ENCODE results near the gene BCAR3. TPM values are rescaled to one million over a fixed set of nuclear protein-coding genes. Genes with fewer than 3 reads are reported as not detected.
A peak's percentile ranks its signal among the peaks of the same experiment; 100 is the strongest.

BCAR3 gene
- total and polyA plus RNA-seq, 2 experiments from 2014 or later = 22.6 to 23.7 TPM

DNA sequence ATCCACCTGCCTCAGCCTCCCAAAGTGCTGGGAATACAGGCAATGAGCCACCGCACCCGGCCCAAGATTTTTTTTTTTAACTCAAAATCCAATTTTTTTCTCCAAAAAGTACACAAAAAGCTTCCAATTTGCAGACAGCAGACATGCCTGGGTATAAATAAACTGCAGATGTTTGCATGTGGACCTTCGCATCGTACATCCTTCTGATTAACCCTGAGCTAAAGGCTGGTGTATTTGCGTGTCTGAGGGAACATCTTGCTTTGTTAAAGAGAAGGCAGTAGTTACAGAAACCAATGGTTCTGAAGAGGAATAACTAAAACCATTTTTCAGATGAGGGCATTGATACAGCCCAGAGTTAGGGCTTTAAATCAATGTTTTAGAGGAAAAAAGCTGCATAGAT lies 12.7 kb downstream of the BCAR3 start:
- Histone ChIP-seq H3K36me3 (replicated peaks; ENCODE audit: insufficient read depth, low read depth) (no peaks in the 10 kb centered on the region), H4K20me1 (ENCODE audit: insufficient read depth, poor library complexity, severe bottlenecking) (no peaks in the 10 kb centered on the region), H3K27me3 (no peaks in the 10 kb centered on the region), H3K4me1 (ENCODE audit: insufficient read depth) (peaks cover 82% of the 10 kb centered on the region), H3K27ac (no peak overlapping the region), H3K9me3 (ENCODE audit: low read depth) (no peaks in the 10 kb centered on the region), H3K79me2 (peaks cover 20% of the 10 kb centered on the region), H2AFZ (no peak overlapping the region), H3K4me3 (no peak overlapping the region), H3K4me2 (no peak overlapping the region), H3K9me2 (replicated peaks; ENCODE audit: insufficient read depth) (no peaks in the 10 kb centered on the region)
- TF ChIP-seq, protein P1, sequence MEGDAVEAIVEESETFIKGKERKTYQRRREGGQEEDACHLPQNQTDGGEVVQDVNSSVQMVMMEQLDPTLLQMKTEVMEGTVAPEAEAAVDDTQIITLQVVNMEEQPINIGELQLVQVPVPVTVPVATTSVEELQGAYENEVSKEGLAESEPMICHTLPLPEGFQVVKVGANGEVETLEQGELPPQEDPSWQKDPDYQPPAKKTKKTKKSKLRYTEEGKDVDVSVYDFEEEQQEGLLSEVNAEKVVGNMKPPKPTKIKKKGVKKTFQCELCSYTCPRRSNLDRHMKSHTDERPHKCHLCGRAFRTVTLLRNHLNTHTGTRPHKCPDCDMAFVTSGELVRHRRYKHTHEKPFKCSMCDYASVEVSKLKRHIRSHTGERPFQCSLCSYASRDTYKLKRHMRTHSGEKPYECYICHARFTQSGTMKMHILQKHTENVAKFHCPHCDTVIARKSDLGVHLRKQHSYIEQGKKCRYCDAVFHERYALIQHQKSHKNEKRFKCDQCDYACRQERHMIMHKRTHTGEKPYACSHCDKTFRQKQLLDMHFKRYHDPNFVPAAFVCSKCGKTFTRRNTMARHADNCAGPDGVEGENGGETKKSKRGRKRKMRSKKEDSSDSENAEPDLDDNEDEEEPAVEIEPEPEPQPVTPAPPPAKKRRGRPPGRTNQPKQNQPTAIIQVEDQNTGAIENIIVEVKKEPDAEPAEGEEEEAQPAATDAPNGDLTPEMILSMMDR (IDR thresholded peaks at IDR 0.05; ENCODE audit: poor library complexity) = no peak
- TF ChIP-seq EZH2phosphoT487 (IDR thresholded peaks at IDR 0.05; ENCODE audit: low read depth, severe bottlenecking, unreplicated experiment) (no peak), EZH2 (IDR thresholded peaks at IDR 0.05; ENCODE audit: borderline replicate concordance) (no peak)
- WGBS (ENCODE audit: low lambda C conversion rate, missing lambda C conversion rate) = 72% methylated on average over 5 of the region's 5 CpGs
- no peak for DNase-seq (ENCODE audit: low spot score)

DNA sequence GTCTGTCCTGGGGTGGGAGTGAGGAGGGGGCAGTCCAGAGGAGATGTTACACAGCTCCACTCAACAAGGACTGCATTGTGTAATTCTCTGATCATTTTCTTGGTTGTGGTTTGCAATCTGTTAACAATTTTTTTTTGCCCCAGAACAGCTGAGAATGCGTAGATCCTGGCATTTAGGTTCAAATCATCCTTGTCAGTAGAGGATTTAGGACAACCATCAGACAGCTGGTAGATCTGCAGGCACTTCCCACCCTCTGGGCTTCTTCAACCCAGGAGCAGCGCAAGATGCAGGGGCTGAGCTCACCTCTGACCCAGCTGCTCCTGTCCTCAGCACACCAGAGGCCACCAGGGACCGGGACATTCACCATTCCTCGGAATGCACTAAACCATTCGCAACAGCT lies 13.5 kb downstream of the BCAR3 start:
- Histone ChIP-seq H3K27ac (peak overlapping the region; percentile 70), H3K4me2 (no peak overlapping the region), H3K9me3 (ENCODE audit: low read depth) (no peaks in the 10 kb centered on the region), H2AFZ (no peak overlapping the region), H3K27me3 (no peaks in the 10 kb centered on the region), H3K9me2 (replicated peaks; ENCODE audit: insufficient read depth) (no peaks in the 10 kb centered on the region), H3K4me3 (no peak overlapping the region), H3K4me1 (ENCODE audit: insufficient read depth) (peaks cover 81% of the 10 kb centered on the region), H4K20me1 (ENCODE audit: insufficient read depth, poor library complexity, severe bottlenecking) (no peaks in the 10 kb centered on the region), H3K36me3 (replicated peaks; ENCODE audit: insufficient read depth, low read depth) (no peaks in the 10 kb centered on the region), H3K79me2 (peaks cover 16% of the 10 kb centered on the region)
- DNase-seq (ENCODE audit: low spot score) = no peak
- 53% methylated on average over 5 of the region's 5 CpGs for WGBS (ENCODE audit: low lambda C conversion rate, missing lambda C conversion rate)
- TF ChIP-seq EZH2 (IDR thresholded peaks at IDR 0.05; ENCODE audit: borderline replicate concordance) (no peak), EZH2phosphoT487 (IDR thresholded peaks at IDR 0.05; ENCODE audit: low read depth, severe bottlenecking, unreplicated experiment) (no peak)
- TF ChIP-seq, protein P1 (IDR thresholded peaks at IDR 0.05; ENCODE audit: poor library complexity) = no peak

DNA sequence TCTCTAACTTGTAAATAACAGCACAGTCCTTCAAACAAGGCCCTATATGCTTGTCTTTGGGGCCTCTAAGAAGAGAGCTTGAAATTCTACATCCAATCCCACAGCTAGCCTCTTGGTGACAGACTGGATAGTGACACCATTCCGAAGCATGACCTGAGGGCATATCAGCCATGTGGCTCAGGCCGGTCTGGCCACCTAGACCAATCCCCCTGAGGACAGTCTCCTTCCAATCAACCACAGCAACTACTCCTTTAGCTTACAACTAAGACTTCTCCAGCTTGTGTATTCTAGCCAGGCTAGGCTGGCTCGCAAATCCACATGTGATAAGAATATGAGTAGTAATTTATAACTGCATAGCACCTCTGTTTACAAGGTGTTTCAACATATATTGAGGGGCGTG lies 14.0 kb downstream of the BCAR3 start:
- H3K4me2 ChIP-seq = no peak overlapping the region
- H3K9me3 ChIP-seq (ENCODE audit: low read depth) = no peaks in the 10 kb centered on the region
- WGBS (ENCODE audit: low lambda C conversion rate, missing lambda C conversion rate) = 38% methylated on average over 4 of the region's 4 CpGs
- peak; percentile 17 for DNase-seq (ENCODE audit: low spot score)
- no peak overlapping the region for H3K4me3 ChIP-seq
- no peak overlapping the region for H2AFZ ChIP-seq
- H3K27ac ChIP-seq = peak overlapping the region; percentile 70
- TF ChIP-seq EZH2 (IDR thresholded peaks at IDR 0.05; ENCODE audit: borderline replicate concordance) = no peak
- no peak for TF ChIP-seq EZH2phosphoT487 (IDR thresholded peaks at IDR 0.05; ENCODE audit: low read depth, severe bottlenecking, unreplicated experiment)
- TF ChIP-seq, protein P1 (IDR thresholded peaks at IDR 0.05; ENCODE audit: poor library complexity) = no peak
- H3K27me3 ChIP-seq = no peaks in the 10 kb centered on the region
- H3K79me2 ChIP-seq = peaks cover 16% of the 10 kb centered on the region
- H3K4me1 ChIP-seq (ENCODE audit: insufficient read depth) = peaks cover 81% of the 10 kb centered on the region
- H3K36me3 ChIP-seq (replicated peaks; ENCODE audit: insufficient read depth, low read depth) = no peaks in the 10 kb centered on the region
- H4K20me1 ChIP-seq (ENCODE audit: insufficient read depth, poor library complexity, severe bottlenecking) = no peaks in the 10 kb centered on the region
- H3K9me2 ChIP-seq (replicated peaks; ENCODE audit: insufficient read depth) = no peaks in the 10 kb centered on the region
